ENCODE results near the gene APBA2.
"Not testable (repeated sequence)": the region's sequence is repeated elsewhere in the genome, so short reads cannot be mapped to it uniquely, and the experiment has no call there.

APBA2 gene

GRCh38 chr15:28997791-28998190 is 112.0 kb downstream of the APBA2 start:
- no peak for DNase-seq (ENCODE audit: low read depth in 2 of 2)

- DNase-seq (ENCODE audit: low read depth in 2 of 2): no peak
Observed at GRCh38 chr15:28998511-28998910, 112.7 kb downstream of the APBA2 start.

GRCh38 chr15:29003191-29003839 is 117.5 kb downstream of the APBA2 start:
- DNase-seq (ENCODE audit: low read depth in 2 of 2): no peak

- no peak for DNase-seq (ENCODE audit: low read depth in 2 of 2)
Observed at GRCh38 chr15:29003840-29004233, 118.1 kb downstream of the APBA2 start.

GRCh38 chr15:29005931-29006330 is 120.2 kb downstream of the APBA2 start:
- DNase-seq (ENCODE audit: low read depth in 2 of 2): no peak

- no peak for DNase-seq (ENCODE audit: low read depth in 2 of 2)
Observed at GRCh38 chr15:29008846-29009245, 123.1 kb downstream of the APBA2 start.

GRCh38 chr15:29012097-29012496 is 126.3 kb downstream of the APBA2 start:
- DNase-seq (ENCODE audit: low read depth in 2 of 2): no peak

GRCh38 chr15:29014493-29014892 is 128.7 kb downstream of the APBA2 start:
- no peak for DNase-seq (ENCODE audit: low read depth in 2 of 2)

GRCh38 chr15:29016518-29016917 is 130.7 kb downstream of the APBA2 start:
- DNase-seq (ENCODE audit: low read depth in 2 of 2): no peak

- DNase-seq (ENCODE audit: low read depth in 2 of 2): no peak
Observed at GRCh38 chr15:29018120-29018805, 132.5 kb downstream of the APBA2 start.

GRCh38 chr15:29018995-29019976 is 133.5 kb downstream of the APBA2 start:
- no peak for DNase-seq (ENCODE audit: low read depth in 2 of 2)

- DNase-seq (ENCODE audit: low read depth in 2 of 2): no peak
Observed at GRCh38 chr15:29021857-29022256, 136.1 kb downstream of the APBA2 start.

- no peak for DNase-seq (ENCODE audit: low read depth in 2 of 2)
Observed at GRCh38 chr15:29024662-29025061, 138.9 kb downstream of the APBA2 start.

GRCh38 chr15:29025411-29025810 is 139.6 kb downstream of the APBA2 start:
- DNase-seq (ENCODE audit: low read depth in 2 of 2): not testable (repeated sequence)

- not testable (repeated sequence) for DNase-seq (ENCODE audit: low read depth in 2 of 2)
Observed at GRCh38 chr15:29028158-29028557, 142.4 kb downstream of the APBA2 start.

GRCh38 chr15:29029651-29030195 is 143.9 kb downstream of the APBA2 start:
- DNase-seq (ENCODE audit: low read depth in 2 of 2): no peak

GRCh38 chr15:29031502-29032228 is 145.9 kb downstream of the APBA2 start:
- no peak for DNase-seq (ENCODE audit: low read depth in 2 of 2)

- no peak for DNase-seq (ENCODE audit: low read depth in 2 of 2)
Observed at GRCh38 chr15:29032229-29032625, 146.5 kb downstream of the APBA2 start.

- no peak for DNase-seq (ENCODE audit: low read depth in 2 of 2)
Observed at GRCh38 chr15:29032751-29033150, 147.0 kb downstream of the APBA2 start.

- DNase-seq (ENCODE audit: low read depth in 2 of 2): no peak
Observed at GRCh38 chr15:29034151-29034550, 148.4 kb downstream of the APBA2 start.

GRCh38 chr15:29034593-29035335 is 149.0 kb downstream of the APBA2 start:
- no peak for DNase-seq (ENCODE audit: low read depth in 2 of 2)
